Measurements from ENCODE around the gene RNLS. TPM values are rescaled to one million over a fixed set of nuclear protein-coding genes. Genes with fewer than 3 reads are reported as not detected.

Gene RNLS
- total RNA-seq, 1 experiment from 2014 or later = 11.4 TPM

DNA sequence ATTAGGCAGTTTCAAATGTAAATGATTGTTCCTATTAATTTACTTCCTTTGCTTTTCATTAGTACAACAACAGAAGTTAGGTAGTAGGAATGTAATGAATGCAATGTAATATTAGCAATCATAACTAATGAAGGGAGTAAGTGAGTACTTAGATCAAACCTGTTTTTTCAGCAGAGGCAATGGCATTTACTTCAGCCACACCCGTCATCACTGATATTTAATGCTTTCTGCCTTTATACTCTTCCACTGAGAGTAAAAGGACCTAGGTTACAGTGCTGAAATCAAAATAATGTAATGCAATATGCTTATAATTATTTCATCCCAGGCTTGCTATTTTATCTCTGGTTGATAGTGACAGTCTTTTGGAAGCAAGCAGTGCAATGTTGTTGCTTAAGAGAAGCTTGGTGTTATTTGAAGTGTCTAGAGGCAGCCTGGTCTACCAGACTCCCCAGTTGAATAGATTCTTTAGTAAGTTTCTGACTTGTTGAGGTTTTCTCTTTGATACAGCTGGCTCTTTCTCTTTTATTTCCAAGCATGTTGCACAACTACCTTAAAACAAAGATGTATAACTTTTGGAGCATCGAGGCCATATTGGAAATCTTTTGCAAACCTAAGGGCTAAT lies 149.4 kb downstream of the RNLS start:
- BruUV-seq (replicated peaks) = no TSS peak
- no peaks in the 10 kb centered on the region for H3K36me3 ChIP-seq (ENCODE audit: control insufficient read depth, insufficient read depth, low read length)
- intact Hi-C loops (cut with micrococcal nuclease; ENCODE audit: unreplicated experiment) = no loop called here
- H3K4me3 ChIP-seq (ENCODE audit: low read depth in 2 of 2, low read length in 2 of 2) = no peak overlapping the region
- TF ChIP-seq TCF7L2 (IDR thresholded peaks at IDR 0.05; ENCODE audit: low read depth, low read length) (no peak), POLR2AphosphoS5 (IDR thresholded peaks at IDR 0.05; ENCODE audit: low read depth, low read length) (no peak), SIN3A (IDR thresholded peaks at IDR 0.05; ENCODE audit: borderline replicate concordance, insufficient read depth, low read depth, low read length) (no peak)
- TF ChIP-seq, protein P1, sequence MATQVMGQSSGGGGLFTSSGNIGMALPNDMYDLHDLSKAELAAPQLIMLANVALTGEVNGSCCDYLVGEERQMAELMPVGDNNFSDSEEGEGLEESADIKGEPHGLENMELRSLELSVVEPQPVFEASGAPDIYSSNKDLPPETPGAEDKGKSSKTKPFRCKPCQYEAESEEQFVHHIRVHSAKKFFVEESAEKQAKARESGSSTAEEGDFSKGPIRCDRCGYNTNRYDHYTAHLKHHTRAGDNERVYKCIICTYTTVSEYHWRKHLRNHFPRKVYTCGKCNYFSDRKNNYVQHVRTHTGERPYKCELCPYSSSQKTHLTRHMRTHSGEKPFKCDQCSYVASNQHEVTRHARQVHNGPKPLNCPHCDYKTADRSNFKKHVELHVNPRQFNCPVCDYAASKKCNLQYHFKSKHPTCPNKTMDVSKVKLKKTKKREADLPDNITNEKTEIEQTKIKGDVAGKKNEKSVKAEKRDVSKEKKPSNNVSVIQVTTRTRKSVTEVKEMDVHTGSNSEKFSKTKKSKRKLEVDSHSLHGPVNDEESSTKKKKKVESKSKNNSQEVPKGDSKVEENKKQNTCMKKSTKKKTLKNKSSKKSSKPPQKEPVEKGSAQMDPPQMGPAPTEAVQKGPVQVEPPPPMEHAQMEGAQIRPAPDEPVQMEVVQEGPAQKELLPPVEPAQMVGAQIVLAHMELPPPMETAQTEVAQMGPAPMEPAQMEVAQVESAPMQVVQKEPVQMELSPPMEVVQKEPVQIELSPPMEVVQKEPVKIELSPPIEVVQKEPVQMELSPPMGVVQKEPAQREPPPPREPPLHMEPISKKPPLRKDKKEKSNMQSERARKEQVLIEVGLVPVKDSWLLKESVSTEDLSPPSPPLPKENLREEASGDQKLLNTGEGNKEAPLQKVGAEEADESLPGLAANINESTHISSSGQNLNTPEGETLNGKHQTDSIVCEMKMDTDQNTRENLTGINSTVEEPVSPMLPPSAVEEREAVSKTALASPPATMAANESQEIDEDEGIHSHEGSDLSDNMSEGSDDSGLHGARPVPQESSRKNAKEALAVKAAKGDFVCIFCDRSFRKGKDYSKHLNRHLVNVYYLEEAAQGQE (IDR thresholded peaks at IDR 0.05; ENCODE audit: insufficient read depth in 1 of 2, low read depth in 2 of 2, low read length in 1 of 2) = no peak
- TF ChIP-seq, protein P2, sequence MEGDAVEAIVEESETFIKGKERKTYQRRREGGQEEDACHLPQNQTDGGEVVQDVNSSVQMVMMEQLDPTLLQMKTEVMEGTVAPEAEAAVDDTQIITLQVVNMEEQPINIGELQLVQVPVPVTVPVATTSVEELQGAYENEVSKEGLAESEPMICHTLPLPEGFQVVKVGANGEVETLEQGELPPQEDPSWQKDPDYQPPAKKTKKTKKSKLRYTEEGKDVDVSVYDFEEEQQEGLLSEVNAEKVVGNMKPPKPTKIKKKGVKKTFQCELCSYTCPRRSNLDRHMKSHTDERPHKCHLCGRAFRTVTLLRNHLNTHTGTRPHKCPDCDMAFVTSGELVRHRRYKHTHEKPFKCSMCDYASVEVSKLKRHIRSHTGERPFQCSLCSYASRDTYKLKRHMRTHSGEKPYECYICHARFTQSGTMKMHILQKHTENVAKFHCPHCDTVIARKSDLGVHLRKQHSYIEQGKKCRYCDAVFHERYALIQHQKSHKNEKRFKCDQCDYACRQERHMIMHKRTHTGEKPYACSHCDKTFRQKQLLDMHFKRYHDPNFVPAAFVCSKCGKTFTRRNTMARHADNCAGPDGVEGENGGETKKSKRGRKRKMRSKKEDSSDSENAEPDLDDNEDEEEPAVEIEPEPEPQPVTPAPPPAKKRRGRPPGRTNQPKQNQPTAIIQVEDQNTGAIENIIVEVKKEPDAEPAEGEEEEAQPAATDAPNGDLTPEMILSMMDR (IDR thresholded peaks at IDR 0.05) = no peak
- DNase-seq (ENCODE audit: low read depth, low spot score) = no peak
- no peak for ATAC-seq
- CTCF ChIA-PET = no interaction called here
- in situ Hi-C loops (cut with HindIII; ENCODE audit: low pct_unique_long_range_greater_than_20kb, low sequenced_read_pairs) = no loop called here
- no peaks in the 10 kb centered on the region for H3K27me3 ChIP-seq (ENCODE audit: control insufficient read depth, insufficient read depth, low read length)
- POLR2A ChIA-PET = no interaction called here
- no peak overlapping the region for H3K27ac ChIP-seq (ENCODE audit: low read length)
- no peaks in the 10 kb centered on the region for H3K4me1 ChIP-seq (ENCODE audit: control insufficient read depth, insufficient read depth, low read length)
- H3K9me3 ChIP-seq (ENCODE audit: control insufficient read depth, insufficient read depth, low read depth, low read length) = no peaks in the 10 kb centered on the region

DNA sequence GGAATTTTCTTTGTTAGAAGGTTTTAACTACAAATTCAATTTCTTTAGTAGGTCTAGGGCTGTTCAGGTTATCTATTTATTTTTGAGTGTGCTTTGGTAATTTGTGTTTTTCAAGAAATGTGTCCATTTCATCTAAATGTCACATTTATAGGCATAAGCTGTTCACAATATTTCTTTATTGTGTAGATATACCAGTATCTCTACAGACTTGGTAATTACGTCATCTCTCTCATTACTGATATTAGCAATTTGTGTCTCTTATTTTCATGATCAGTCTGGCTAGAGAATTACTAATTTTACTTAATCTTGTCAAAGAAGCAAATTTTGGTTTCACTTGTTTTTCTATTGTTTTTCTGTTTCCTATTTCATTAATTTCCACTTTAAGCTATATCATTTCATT lies 152.0 kb downstream of the RNLS start:
- no peaks in the 10 kb centered on the region for H3K9me3 ChIP-seq (ENCODE audit: control insufficient read depth, insufficient read depth, low read depth, low read length)
- H3K27me3 ChIP-seq (ENCODE audit: control insufficient read depth, insufficient read depth, low read length) = no peaks in the 10 kb centered on the region
- no peaks in the 10 kb centered on the region for H3K36me3 ChIP-seq (ENCODE audit: control insufficient read depth, insufficient read depth, low read length)
- H3K27ac ChIP-seq (ENCODE audit: low read length) = no peak overlapping the region
- ATAC-seq (no peak), DNase-seq (ENCODE audit: low read depth, low spot score) (no peak)
- in situ Hi-C loops (cut with HindIII; ENCODE audit: low pct_unique_long_range_greater_than_20kb, low sequenced_read_pairs) (no loop called here), intact Hi-C loops (cut with micrococcal nuclease; ENCODE audit: unreplicated experiment) (no loop called here)
- no peak overlapping the region for H3K4me3 ChIP-seq (ENCODE audit: low read depth in 2 of 2, low read length in 2 of 2)
- H3K4me1 ChIP-seq (ENCODE audit: control insufficient read depth, insufficient read depth, low read length) = no peaks in the 10 kb centered on the region
- no TSS peak for BruUV-seq (replicated peaks)
- POLR2A ChIA-PET = interaction anchor here (0.7 kb wide), 1 partner anchor 149 kb away, joined by 3 read pairs; no protein-coding TSS in a partner anchor
- CTCF ChIA-PET = no interaction called here
- TF ChIP-seq POLR2AphosphoS5 (IDR thresholded peaks at IDR 0.05; ENCODE audit: low read depth, low read length) = no peak
- no peak for TF ChIP-seq SIN3A (IDR thresholded peaks at IDR 0.05; ENCODE audit: borderline replicate concordance, insufficient read depth, low read depth, low read length)
- TF ChIP-seq TCF7L2 (IDR thresholded peaks at IDR 0.05; ENCODE audit: low read depth, low read length) = no peak
- TF ChIP-seq, protein P1 (IDR thresholded peaks at IDR 0.05; ENCODE audit: insufficient read depth in 1 of 2, low read depth in 2 of 2, low read length in 1 of 2) = no peak
- TF ChIP-seq, protein P2 (IDR thresholded peaks at IDR 0.05) = no peak

Data from Panc1 (cell line).